Retinal pigment epithelial cell (primary cell): ENCODE results near the gene KANK2.

Experiments used
- DNase-seq: peaks from one replicate; pipeline ENCODE4 v3.0.0-alpha.2; 2010; ENCODE audit warnings: low read depth
- H3K4me3 ChIP-seq: 2 replicates; pipeline ENCODE4 v1.5.1; 2011; ENCODE audit warnings: mild to moderate bottlenecking, low read length, control low read depth, moderate library complexity
- CTCF ChIP-seq: conservative IDR thresholded peaks from 2 replicates; pipeline ENCODE4 v1.5.1; 2011; ENCODE audit warnings: low read depth, low read length, control low read depth, inconsistent platforms

The KANK2 gene

DNA sequence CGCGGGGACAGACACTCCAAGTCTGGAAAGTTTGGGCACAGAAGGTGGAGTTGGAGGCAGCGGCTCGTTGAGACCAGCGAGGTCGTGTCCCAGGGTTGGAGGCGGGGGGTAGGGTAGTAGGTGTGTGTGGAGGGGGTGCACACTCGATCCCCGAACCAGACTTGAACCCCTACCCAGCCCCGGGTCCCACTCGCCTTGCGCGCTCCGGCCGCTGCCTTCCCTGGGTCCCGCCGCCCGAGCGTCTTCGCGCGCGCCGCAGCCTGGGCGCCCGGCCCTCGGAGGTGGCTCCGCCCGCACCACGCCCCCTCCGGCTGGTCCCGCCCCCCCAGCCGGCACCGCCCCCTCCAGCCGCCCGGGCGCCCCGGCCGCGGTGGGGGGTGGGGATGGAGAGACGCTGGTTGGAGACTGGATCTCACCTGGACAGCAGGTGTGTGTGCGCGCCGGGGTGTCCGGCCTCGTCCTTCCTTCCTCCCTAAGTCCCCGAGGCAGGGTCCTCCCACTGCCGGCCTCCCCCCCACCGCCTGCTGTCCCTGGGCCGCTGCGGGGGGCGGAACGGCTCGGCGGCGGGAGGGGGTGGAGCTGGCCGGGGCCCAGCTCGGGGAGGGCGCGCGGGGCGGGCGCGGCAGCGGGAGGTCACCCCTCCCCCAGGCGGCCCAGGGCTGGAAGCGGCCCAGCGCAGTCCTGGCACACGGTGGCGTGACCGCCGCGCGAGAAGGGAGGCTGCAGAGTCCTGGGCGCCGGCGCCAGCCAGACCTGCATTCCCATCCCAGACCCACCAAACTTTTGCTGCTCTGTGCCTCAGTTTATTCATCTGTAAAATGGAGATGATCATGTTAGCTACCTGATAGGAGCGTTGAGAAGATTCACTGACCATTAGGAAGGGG lies at the start of gene KANK2:
KANK2 (minus strand) TSS at position 255 of the 884 bp plus-strand sequence. CDS start 3,034 bp downstream, outside the sequence.
- TF ChIP-seq CTCF, result no peak
- DNase-seq, result peak; percentile 19
- peak within 1 kb of the TSS; percentile 90 for H3K4me3 ChIP-seq

DNA sequence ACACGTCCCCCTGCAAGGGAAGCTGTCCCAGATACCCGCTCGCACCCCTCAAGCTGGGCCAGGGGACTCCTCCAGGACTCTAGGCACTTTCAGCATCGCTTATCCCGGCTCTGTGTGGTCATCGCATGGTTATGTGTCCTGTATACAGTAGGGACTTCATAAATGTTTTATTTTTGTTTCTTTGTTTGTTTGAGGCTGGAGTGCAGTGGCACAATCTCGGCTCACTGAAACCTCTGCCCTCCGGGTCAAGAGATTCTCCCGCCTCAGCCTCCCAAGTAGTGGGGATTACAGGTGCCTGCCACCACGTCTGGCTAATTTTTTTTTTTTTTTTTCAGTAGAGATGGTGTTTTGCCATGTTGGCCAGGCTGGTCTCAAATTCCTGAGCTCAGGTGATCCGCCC lies 49.6 kb upstream of the KANK2 start:
- TF ChIP-seq CTCF, result no peak
- H3K4me3 ChIP-seq, result no peak overlapping the region

GRCh38 chr19:11244846-11245589 lies 47.7 kb upstream of the KANK2 start:
- no peak overlapping the region for H3K4me3 ChIP-seq
- no peak for DNase-seq
- no peak for TF ChIP-seq CTCF

More for the DNA sequence above, 49.6 kb upstream of the KANK2 start:
- DNase-seq, result no peak

- no peak for TF ChIP-seq CTCF
- H3K4me3 ChIP-seq, result peak overlapping the region; percentile 20
- DNase-seq, result no peak
These were observed 46.4 kb upstream of the KANK2 start for GRCh38 chr19:11243798-11244169.

DNA sequence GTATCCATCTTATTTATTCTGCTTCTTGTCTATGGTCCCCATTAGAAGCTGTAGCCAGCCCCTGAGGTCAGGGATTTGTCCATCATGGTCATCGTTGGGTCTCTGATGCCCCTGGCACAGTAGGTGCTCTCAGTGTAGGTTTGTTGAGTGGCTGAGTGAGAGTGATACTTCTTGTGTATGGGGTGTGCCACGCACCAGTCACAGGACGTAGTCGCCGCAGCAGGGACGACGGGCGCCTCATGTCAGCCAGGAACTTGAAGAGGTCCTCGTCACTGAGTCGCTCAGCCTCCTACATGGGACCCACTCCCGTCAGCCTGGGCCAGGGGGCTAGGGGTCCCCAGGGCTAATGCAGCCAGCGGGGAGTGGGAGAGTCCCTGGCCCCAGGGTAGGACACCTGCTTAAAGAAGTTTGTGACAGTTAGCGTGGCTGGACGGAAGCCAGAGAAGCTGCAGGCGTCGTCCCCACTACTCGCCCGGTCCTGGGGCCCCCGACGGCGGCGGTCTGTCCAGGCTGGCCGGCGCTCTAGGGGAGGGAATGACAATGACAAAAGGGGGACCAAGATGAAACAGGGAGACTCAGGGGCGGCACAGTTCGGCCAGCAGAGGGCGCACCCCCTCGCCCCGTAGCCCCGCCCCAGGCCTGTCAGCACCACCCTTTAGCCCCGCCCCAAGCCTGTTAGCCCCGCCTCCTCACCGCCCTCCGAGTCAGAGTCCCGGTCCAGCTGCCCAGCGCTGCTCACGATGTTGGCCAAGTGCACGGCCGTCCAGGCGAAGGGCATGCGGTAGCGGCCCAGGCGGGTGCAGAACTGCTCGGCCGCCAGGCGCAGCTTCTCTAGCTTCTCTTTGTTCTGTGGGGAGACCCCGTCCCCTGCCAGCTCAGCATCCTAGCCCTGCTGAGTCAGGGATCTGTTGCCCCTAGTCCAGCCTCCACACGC lies 45.8 kb upstream of the KANK2 start:
- DNase-seq, result peak; percentile 15
- peak; percentile 73 for TF ChIP-seq CTCF

GRCh38 chr19:11242025-11242424 lies 44.7 kb upstream of the KANK2 start:
- no peak for DNase-seq
- TF ChIP-seq CTCF, result no peak
- no peak overlapping the region for H3K4me3 ChIP-seq

More for the DNA sequence above, 45.8 kb upstream of the KANK2 start:
- peak overlapping the region; percentile 20 for H3K4me3 ChIP-seq
